Ishikawa (cell line): Measurements from ENCODE around the gene ROCK1.

ENCODE experiments used
- CEBPB ChIP-seq: IDR thresholded peaks from 2 replicates; pipeline ENCODE4 v1.6.1; 2012
- MAX ChIP-seq: IDR thresholded peaks from 2 replicates; pipeline ENCODE4 v1.6.1; 2012
- RAD21 ChIP-seq: IDR thresholded peaks from 2 replicates; pipeline ENCODE4 v1.6.1; 2012; ENCODE audit warnings: low read depth
- TAF1 ChIP-seq: IDR thresholded peaks from 2 replicates; pipeline ENCODE4 v1.6.1; 2012; ENCODE audit warnings: low read depth, mild to moderate bottlenecking
- YY1 ChIP-seq: IDR thresholded peaks from 2 replicates; pipeline ENCODE4 v1.6.1; 2012; ENCODE audit warnings: low read depth

GRCh38 chr18:21110713-21111345 lies 784 bp downstream of the ROCK1 start:
- no peak for TF ChIP-seq YY1
- no peak for TF ChIP-seq CEBPB
- no peak; the same call in 1 of the 2 replicates for TF ChIP-seq TAF1
- TF ChIP-seq MAX = no peak
- no peak for TF ChIP-seq RAD21
